Liver (tissue), 9 donors: ENCODE results near the gene CBFA2T2. TPM values are rescaled to one million over a fixed set of nuclear protein-coding genes. Genes with fewer than 3 reads are reported as not detected.

Source experiments
- DNase-seq: peaks from one replicate; pipeline ENCODE4 v3.0.0-alpha.2; 2017; ENCODE audit warnings: low spot score
- H3K27ac ChIP-seq, 2 donors: one replicate each; pipeline ENCODE4 v1.7.0; 2013; ENCODE audit warnings: inconsistent platforms in 2 of 2, low read length in 2 of 2, control low read depth in 1 of 2, low read depth in 1 of 2, mild to moderate bottlenecking in 1 of 2
- H3K27me3 ChIP-seq, 4 donors: one replicate each; pipeline versions ENCODE4 v1.6.1 to v1.7.0; 2013; ENCODE audit warnings: low read length in 3 of 4, inconsistent platforms in 1 of 4, mild to moderate bottlenecking in 1 of 4, moderate library complexity in 1 of 4; ENCODE audit not compliant: control insufficient read depth in 4 of 4, insufficient read depth in 4 of 4
- H3K36me3 ChIP-seq, 4 donors: one replicate each; pipeline versions ENCODE4 v1.6.1 to v1.7.0; 2013; ENCODE audit warnings: low read length in 3 of 4, mild to moderate bottlenecking in 3 of 4, low read depth in 1 of 4, moderate library complexity in 1 of 4; ENCODE audit not compliant: control insufficient read depth in 4 of 4, insufficient read depth in 3 of 4
- H3K4me1 ChIP-seq, 4 donors: one replicate each; pipeline versions ENCODE4 v1.6.1 to v1.7.0; 2013; ENCODE audit warnings: low read length in 3 of 4, mild to moderate bottlenecking in 3 of 4, moderate library complexity in 1 of 4; ENCODE audit not compliant: control insufficient read depth in 4 of 4, insufficient read depth in 4 of 4
- H3K4me3 ChIP-seq, 3 donors: one replicate each; pipeline versions ENCODE4 v1.6.1 to v1.7.0; 2013; ENCODE audit warnings: low read length in 3 of 3, control low read depth in 1 of 3, low read depth in 1 of 3, mild to moderate bottlenecking in 1 of 3
- H3K9ac ChIP-seq, 2 donors: one replicate each; pipeline ENCODE4 v1.7.0; 2013; ENCODE audit warnings: low read length in 2 of 2, mild to moderate bottlenecking in 2 of 2, moderate library complexity in 2 of 2, control low read depth in 1 of 2, low read depth in 1 of 2
- H3K9me3 ChIP-seq, 4 donors: one replicate each; pipeline versions ENCODE4 v1.6.1 to v1.7.0; 2013; ENCODE audit warnings: low read length in 3 of 4; ENCODE audit not compliant: control insufficient read depth in 4 of 4
- ATF3 ChIP-seq: IDR thresholded peaks from 2 replicates; pipeline ENCODE4 v1.6.1; 2016; ENCODE audit warnings: antibody characterized with exemption
- EGR1 ChIP-seq, 2 donors: IDR thresholded peaks; 2 replicates each; pipeline ENCODE4 v1.6.1; 2016 to 2018; ENCODE audit warnings: antibody characterized with exemption in 2 of 2, low read depth in 2 of 2
- FOXA1 ChIP-seq: IDR thresholded peaks from 2 replicates; pipeline ENCODE4 v1.6.1; 2016; ENCODE audit warnings: antibody characterized with exemption
- FOXA2 ChIP-seq: IDR thresholded peaks from 2 replicates; pipeline ENCODE4 v1.6.1; 2016; ENCODE audit warnings: antibody characterized with exemption
- GABPA ChIP-seq, 2 donors: IDR thresholded peaks in 1 of 2; conservative IDR thresholded peaks in 1 of 2; 2 replicates each; pipeline ENCODE4 v1.6.1; 2016; ENCODE audit warnings: antibody characterized with exemption in 2 of 2, mild to moderate bottlenecking in 1 of 2, moderate library complexity in 1 of 2
- HNF4A ChIP-seq, 2 donors: conservative IDR thresholded peaks; 2 replicates each; pipeline ENCODE4 v1.6.1; 2016; ENCODE audit warnings: antibody characterized with exemption in 2 of 2, mild to moderate bottlenecking in 2 of 2
- HNF4G ChIP-seq: IDR thresholded peaks from 2 replicates; pipeline ENCODE4 v1.6.1; 2016; ENCODE audit warnings: antibody characterized with exemption
- JUND ChIP-seq, 2 donors: IDR thresholded peaks; 2 replicates each; pipeline ENCODE4 v1.6.1; 2016; ENCODE audit warnings: antibody characterized with exemption in 2 of 2
- MAX ChIP-seq: IDR thresholded peaks from 2 replicates; pipeline ENCODE4 v1.6.1; 2016; ENCODE audit warnings: antibody characterized with exemption
- RAD21 ChIP-seq, 2 donors: IDR thresholded peaks; 2 replicates each; pipeline ENCODE4 v1.6.1; 2016; ENCODE audit warnings: antibody characterized with exemption in 2 of 2, mild to moderate bottlenecking in 2 of 2
- REST ChIP-seq: IDR thresholded peaks from 2 replicates; pipeline ENCODE4 v1.6.1; 2016; ENCODE audit warnings: antibody characterized with exemption, mild to moderate bottlenecking
- RXRA ChIP-seq, 2 donors: IDR thresholded peaks; 2 replicates each; pipeline ENCODE4 v1.6.1; 2017 to 2018; ENCODE audit warnings: antibody characterized with exemption in 2 of 2, mild to moderate bottlenecking in 1 of 2
- SP1 ChIP-seq: IDR thresholded peaks from 2 replicates; pipeline ENCODE4 v1.6.1; 2018; ENCODE audit warnings: antibody characterized with exemption, mild to moderate bottlenecking
- TAF1 ChIP-seq: conservative IDR thresholded peaks from 2 replicates; pipeline ENCODE4 v1.6.1; 2016; ENCODE audit warnings: antibody characterized with exemption, mild to moderate bottlenecking
- YY1 ChIP-seq: IDR thresholded peaks from 2 replicates; pipeline ENCODE4 v1.6.1; 2016; ENCODE audit warnings: antibody characterized with exemption, mild to moderate bottlenecking
- WGBS: extraction: QIAGEN DNeasy Blood & Tissue Kit; methylation state at CpG from one replicate; pipeline ENCODE4 v1.1.7; 2013; 5-methylcytosine and 5-hydroxymethylcytosine counted together
- polyA plus RNA-seq, 2 donors: library from polyadenylated mRNA; stranded (reverse) in 1 of 2; unstranded in 1 of 2; fragments of 200-250 nt in 1 of 2; fragments of >200 nt in 1 of 2; fragmentation: Nextera tagmentation in 1 of 2; extraction: Ambion mirVana in 1 of 2; gene quantifications; one replicate each; pipeline versions ENCODE4 v1.2.1 to v1.2.3, GENCODE V29; 2013 to 2015
- total RNA-seq, 2 donors: library from RNA; depleted of rRNA; stranded (reverse); fragments of >200 nt; gene quantifications; one replicate each; pipeline ENCODE4 v1.2.3, GENCODE V29; 2014
- donor health status: healthy.
- donor health status: healthy.
- donor health status: healthy.
- donor health status: healthy.
- donor health status: healthy.

Gene CBFA2T2
- total and polyA plus RNA-seq, 4 donors, result 2.0 to 5.5 (median 5.3) TPM

- Histone ChIP-seq H3K4me3 (no peak overlapping the region), H3K4me1 (peaks cover 0 to 2% (median 0%) of the 10 kb centered on the region in 4 donors), H3K27ac (no peak overlapping the region), H3K9ac (no peak overlapping the region), H3K9me3 (no peaks in the 10 kb centered on the region), H3K27me3 (no peaks in the 10 kb centered on the region), H3K36me3 (no peaks in the 10 kb centered on the region)
- no peak for DNase-seq
- TF ChIP-seq SP1 (no peak), REST (no peak), HNF4G (no peak), HNF4A (conservative IDR thresholded peaks at IDR 0.05) (no peak)
- 92% methylated on average over 2 of the region's 2 CpGs for WGBS
Observed at GRCh38 chr20:33594743-33595142, 104.8 kb downstream of the CBFA2T2 start.

GRCh38 chr20:33600414-33600813, 110.5 kb downstream of the CBFA2T2 start:
- peaks cover 2 to 22% (median 14%) of the 10 kb centered on the region in 4 donors for H3K4me1 ChIP-seq
- 94% methylated on average over 4 of the region's 4 CpGs for WGBS
- no peak overlapping the region for H3K4me3 ChIP-seq
- no peak for DNase-seq
- TF ChIP-seq RXRA (IDR thresholded peaks at IDR 0.05) (no peak), MAX (no peak), YY1 (no peak), ATF3 (no peak), RAD21 (IDR thresholded peaks at IDR 0.05) (no peak), FOXA1 (no peak), JUND (IDR thresholded peaks at IDR 0.05) (no peak)
- no peaks in the 10 kb centered on the region for H3K36me3 ChIP-seq
- H3K9ac ChIP-seq, result no peak overlapping the region
- H3K27me3 ChIP-seq, result no peaks in the 10 kb centered on the region
- no peaks in the 10 kb centered on the region for H3K9me3 ChIP-seq
- H3K27ac ChIP-seq, result no peak overlapping the region

GRCh38 chr20:33600981-33601380, 111.1 kb downstream of the CBFA2T2 start:
- Histone ChIP-seq H3K4me3 (no peak overlapping the region), H3K27me3 (no peaks in the 10 kb centered on the region), H3K9ac (no peak overlapping the region), H3K4me1 (peaks cover 2 to 23% (median 15%) of the 10 kb centered on the region in 4 donors), H3K27ac (no peak overlapping the region), H3K36me3 (no peaks in the 10 kb centered on the region), H3K9me3 (no peaks in the 10 kb centered on the region)
- WGBS, result 98% methylated on average over 8 of the region's 8 CpGs
- TF ChIP-seq MAX, result no peak
- TF ChIP-seq FOXA2, result no peak
- no peak for TF ChIP-seq SP1
- TF ChIP-seq HNF4A (conservative IDR thresholded peaks at IDR 0.05), result no peak
- TF ChIP-seq EGR1 (IDR thresholded peaks at IDR 0.05; ENCODE audit: low read depth in 2 of 2), result no peak
- no peak for TF ChIP-seq YY1
- TF ChIP-seq ATF3, result no peak
- no peak for TF ChIP-seq TAF1
- TF ChIP-seq GABPA (IDR thresholded peaks at IDR 0.05 in 1 of 2, conservative IDR thresholded peaks at IDR 0.05 in 1 of 2), result no peak
- DNase-seq, result no peak
